NCI-H460 (cell line): ENCODE measurements around the gene RMC1. TPM values are rescaled to one million over a fixed set of nuclear protein-coding genes. Genes with fewer than 3 reads are reported as not detected.
"Not testable (repeated sequence)": the region's sequence is repeated elsewhere in the genome, so short reads cannot be mapped to it uniquely, and the experiment has no call there.

Experiments used
- DNase-seq: peaks from one replicate; pipeline ENCODE4 v3.0.0-alpha.2; 2016; ENCODE audit warnings: low read depth; ENCODE audit errors: extremely low read depth
- total RNA-seq: library from RNA; depleted of rRNA; stranded (reverse); fragments of >200 nt; shearing (Covaris generic); gene quantifications from 2 replicates; pipeline ENCODE4 v1.2.3, GENCODE V29; 2014

The RMC1 gene
- total RNA-seq, 1 experiment from 2014 or later: 37.7 TPM

GRCh38 chr18:23553887-23554286 is 50.6 kb downstream of the RMC1 start:
- DNase-seq: no peak

DNA sequence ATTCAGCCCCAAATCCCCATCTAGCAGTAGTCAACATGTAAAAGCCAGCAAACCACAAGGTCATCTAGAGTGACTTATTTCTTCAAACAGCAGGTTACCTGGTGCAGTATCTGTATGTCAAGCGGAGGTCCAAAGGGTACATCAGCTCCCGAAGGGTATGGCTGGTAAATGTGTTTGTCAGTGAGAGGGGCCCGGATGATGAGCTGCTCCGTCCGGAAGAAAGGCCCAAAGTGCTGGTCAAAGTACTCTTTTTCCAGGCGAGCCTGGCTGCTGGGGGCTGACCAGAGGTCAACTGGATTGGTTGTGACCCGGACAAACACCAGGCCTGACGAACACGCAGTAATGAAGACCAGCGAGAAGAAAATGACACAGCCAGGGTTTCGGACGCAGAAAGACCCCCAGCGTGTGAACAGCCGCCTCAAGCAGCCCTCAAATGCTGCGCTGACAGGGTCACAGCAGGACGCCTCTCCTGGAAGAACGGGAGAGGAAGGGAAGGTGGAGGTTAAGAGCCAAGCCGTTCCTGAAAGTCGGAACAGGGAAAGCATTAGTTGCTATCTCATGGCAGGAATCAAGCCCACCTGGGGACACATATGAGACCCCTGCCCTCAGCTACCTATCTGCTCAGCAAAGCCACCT is 53.0 kb downstream of the RMC1 start:
- DNase-seq: no peak

- not testable (repeated sequence) for DNase-seq
Observed at GRCh38 chr18:23557511-23557910, 54.2 kb downstream of the RMC1 start.

DNA sequence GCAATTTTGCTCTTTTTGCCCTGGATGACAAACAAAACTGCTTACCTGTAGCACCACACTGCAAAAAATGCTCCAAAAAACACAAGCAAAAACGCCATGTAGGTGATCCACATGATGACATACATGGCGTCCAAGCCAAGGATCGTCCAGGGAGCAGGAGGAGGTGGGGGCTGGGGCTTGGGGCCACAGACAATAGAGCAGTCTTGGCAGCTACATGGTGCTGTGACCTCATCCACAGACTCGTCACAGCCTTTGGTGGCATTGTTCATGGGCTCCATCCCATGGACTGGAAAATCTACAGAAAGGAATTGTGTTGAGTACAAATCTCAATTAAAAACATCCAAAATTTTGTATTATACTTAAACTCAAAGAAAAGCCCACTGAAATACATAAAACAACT is 56.9 kb downstream of the RMC1 start:
- no peak for DNase-seq

GRCh38 chr18:23563377-23564043 is 60.2 kb downstream of the RMC1 start:
- DNase-seq: no peak

- no peak for DNase-seq
Observed at GRCh38 chr18:23565916-23566547, 62.7 kb downstream of the RMC1 start.

GRCh38 chr18:23567671-23568070 is 64.4 kb downstream of the RMC1 start:
- no peak for DNase-seq

DNA sequence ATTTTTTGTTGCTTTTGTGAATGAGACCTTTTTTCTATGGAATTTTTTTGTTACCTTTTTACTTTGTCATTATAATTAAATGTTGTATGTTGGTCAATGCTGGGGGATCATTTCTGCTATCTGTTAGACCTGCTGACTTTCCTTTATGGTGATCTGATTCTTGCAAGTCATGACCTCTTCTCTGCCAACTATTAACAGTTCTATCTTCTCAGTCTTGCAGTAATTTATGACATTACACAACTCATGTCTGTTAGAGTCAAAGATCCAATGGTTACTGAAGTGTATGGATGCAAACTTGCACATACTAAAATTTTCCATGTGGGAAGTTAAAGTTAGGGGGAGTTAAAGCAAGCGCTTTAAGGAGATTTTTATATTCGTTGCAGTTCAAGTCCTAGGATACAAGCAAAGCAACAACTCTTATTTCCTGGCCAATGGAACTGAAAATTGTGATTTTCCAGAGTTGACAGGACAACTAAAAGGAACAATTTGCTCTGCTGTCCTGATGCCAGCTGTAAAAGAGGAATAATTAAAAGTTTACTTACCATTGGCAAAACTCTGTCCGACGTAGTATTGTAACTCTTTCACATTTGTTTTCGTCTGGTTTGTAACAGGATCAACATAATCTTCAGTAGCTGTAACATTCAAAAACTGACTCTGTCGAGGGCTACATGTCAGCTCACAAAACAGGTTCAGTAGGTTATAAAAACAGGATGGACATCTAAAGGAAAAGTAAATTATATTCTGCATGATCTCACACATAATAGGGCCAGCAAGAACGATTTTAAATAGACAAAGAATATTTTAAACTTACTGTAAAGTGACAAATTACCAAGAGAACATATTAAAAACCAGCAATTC is 65.2 kb downstream of the RMC1 start:
- DNase-seq: no peak

DNA sequence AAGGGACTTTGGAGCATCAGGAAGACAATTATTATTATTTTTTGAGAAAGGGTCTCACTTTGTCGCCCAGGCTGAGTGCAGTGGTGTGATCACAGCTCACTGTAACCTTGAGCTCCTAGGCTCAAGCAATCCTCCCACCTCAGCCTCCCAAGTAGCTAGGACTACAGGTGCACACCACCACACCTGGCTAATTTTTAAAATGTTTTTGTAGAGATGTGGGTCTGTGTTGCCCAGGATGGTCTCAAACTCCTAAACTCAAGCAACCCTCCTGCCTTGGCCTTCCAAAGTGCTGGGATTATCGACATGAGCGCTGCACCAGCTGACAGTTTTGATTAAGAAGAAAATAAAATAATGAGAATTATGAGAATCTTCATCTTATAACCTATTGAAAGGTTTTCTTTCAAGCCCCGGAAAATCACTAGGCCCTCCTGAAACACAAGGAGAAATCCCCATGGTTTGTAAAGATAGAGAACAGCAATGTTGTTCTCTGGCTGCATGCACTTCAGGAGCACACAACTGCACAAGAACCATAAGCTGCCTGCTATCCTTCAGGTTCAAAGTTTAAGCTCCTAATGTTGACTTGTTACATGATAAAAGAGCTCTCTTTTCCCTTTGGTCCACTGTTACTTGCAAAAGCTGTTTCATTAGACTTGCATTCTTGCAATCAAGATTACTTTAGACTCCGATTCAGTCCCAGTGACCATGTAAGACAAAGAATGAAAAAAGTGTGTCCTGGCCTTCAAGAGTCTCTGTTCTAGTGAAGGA is 66.2 kb downstream of the RMC1 start:
- DNase-seq: no peak

DNA sequence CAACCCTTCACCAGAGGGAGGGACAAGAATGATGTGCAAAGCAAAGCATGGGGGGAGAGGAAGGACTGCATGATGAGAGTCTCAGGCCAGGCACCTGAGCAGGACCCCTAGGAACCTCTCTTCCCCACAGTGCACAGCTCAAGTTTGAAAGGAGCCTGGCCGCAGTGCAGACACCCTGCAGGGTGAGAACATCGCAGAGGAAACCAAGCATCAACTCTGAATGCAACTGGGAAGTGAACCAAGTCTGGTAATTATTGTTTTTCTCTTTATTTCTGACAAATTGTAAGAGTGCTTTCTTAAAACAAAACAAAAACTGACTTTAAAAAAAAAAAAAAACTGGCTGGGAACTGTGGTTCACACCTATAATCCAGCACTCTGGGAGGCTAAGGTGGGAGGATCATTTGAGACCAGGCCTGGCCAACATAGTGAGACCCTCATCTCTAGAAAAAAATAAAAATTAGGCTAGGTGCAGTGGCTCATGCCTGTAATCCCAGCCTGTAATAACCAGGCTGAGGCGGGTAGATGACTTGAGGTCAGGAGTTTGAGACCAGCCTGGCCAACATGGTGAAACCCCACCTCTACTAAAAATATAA is 67.7 kb downstream of the RMC1 start:
- no peak for DNase-seq

GRCh38 chr18:23572012-23572411 is 68.7 kb downstream of the RMC1 start:
- DNase-seq: no peak

- no peak for DNase-seq
Observed at GRCh38 chr18:23572570-23572969, 69.3 kb downstream of the RMC1 start.

DNA sequence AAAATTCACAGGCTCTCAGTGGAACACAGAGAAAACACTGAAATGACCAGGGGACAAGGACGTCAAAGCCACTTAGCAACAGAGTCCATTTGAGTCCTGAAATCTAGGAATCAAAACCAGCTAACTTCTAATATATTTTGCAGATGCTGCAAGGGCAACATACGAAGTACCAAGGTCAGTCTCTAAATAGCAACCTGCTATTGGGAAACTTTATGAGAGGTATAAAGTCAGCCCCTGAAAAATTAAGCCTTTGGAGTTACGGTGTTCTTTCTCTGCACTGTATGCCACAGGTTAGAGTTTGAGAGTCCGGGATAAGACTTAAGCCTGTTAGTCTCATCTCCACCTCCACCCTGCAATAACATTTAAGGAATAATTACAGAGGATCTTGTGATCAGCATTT is 69.7 kb downstream of the RMC1 start:
- no peak for DNase-seq

DNA sequence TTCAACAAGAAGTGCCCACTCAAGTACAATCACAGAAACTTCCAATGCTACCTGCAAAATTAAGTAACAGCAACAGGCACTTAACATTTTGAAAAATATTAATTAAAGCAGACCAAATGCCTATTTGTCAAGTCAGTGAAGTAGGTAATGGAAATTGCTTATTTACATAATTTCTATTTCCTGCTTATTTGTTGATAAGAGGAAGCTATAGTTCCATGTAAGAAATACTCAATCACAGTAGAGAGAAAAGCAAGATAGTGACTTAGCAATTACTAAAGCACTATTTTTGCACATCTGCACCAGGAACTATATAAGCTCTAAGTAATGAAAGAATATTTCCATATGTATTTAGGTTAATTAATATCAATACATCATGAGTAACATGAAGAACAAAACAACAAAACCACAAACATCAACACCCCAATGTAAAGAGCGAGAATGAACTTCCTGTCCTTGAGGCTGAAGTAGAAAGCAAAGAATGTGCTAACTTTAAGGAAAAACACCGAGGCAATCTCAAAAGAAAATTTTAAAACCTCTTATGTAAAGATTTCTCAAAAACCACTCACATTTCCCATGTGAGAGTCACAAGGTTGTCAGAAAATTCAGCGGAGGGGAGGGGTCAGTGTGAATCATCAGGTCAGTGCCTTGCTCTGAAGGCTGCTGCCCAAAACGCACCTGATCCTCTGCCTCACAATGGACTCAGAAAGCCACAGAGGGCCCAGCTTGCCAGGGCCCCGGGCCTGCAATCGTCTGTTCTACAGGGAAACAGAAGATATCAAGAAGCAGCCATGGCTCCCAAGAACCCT is 70.5 kb downstream of the RMC1 start:
- DNase-seq: no peak

DNA sequence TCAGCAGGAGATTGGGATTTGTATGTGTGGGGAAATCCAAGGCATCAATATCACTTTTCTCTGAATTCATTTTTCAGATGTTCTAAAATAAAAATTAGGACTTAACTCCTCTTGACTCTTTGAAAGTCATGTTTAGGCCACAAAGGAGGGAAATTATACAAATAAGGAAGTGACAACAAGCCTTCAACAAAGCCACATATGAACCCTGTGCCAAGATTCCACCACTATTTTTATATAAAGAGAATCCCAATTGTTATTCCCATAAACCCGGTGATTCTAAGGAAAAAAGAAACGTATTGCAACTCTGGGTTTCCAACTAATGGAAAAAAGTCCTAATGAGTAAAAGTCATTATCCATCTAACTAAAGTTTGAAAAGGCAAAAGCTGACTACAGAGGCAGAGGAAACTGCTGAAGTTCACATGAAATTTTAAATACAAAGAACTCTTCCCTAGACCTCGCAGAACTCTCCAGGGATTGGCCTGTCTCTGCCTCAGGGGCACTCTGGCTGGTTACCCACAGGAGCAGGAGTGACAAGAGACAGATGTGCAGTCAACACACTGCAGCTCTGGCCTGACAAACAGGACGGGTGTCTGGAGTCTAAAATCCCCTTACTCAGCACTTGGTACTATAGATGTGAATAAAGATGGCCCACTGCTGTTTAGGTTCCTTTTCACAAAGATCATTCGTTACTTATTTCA is 71.4 kb downstream of the RMC1 start:
- DNase-seq: no peak

GRCh38 chr18:23575309-23575651 is 72.0 kb downstream of the RMC1 start:
- no peak for DNase-seq

DNA sequence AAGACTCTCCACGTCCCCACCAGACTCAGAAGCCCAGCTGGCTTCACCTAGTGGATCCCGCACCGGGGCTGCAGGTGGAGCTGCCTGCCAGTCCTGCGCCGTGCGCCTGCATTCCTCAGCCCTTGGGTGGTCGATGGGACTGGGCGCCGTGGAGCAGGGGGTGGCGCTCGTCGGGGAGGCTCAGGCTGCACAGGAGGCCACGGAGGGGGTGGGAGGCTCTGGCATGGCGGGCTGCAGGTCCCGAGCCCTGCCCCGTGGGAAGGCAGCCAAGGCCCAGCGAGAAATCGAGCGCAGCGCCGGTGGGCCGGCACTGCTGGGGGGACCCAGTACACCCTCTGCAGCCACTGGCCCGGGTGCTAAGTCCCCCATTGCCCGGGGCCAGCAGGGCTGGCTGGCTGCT is 74.2 kb downstream of the RMC1 start:
- not testable (repeated sequence) for DNase-seq

- no peak for DNase-seq
Observed at GRCh38 chr18:23578067-23578701, 74.9 kb downstream of the RMC1 start.
